Right lung (tissue), 5 donors: ENCODE measurements around the gene ELOVL6. TPM values are rescaled to one million over a fixed set of nuclear protein-coding genes. Genes with fewer than 3 reads are reported as not detected.

Source experiments
- DNase-seq, 2 donors: peaks; one replicate each; pipeline ENCODE4 v3.0.0-alpha.2; 2013
- polyA plus RNA-seq, 5 donors: library from polyadenylated mRNA; unstranded; fragments of 120-200 nt; gene quantifications; one replicate each; pipeline versions ENCODE4 v1.2.1 to v1.2.3, GENCODE V29; 2013; ENCODE audit warnings: inconsistent platforms in 1 of 5, low replicate concordance in 1 of 5; ENCODE audit not compliant: insufficient read length in 5 of 5, insufficient read depth in 1 of 5

ELOVL6 gene
- polyA plus RNA-seq, 5 donors, result 10.1 to 16.6 (median 10.5) TPM

- no peak for DNase-seq
Measured at GRCh38 chr4:110033355-110034025, 164.9 kb downstream of the ELOVL6 start.

DNA sequence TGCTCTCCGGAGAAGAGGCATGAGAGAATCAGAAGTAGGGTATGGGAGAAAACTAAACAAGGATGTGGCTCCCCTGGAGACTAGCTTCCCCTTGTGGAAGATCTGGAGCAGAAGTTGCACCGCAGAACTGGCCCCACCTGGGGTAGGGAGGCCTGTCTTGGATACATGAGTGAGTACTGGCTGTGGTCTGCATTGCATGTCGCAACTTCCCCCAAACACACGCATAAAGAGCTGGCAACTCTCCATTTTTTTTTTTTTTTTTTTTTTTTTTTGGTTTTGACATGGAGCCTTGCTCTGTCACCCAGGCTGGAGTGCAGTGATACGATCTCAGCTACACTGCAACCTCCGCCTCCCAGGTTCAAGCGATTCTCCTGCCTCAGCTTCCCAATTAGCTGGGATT lies 165.8 kb downstream of the ELOVL6 start:
- no peak for DNase-seq

DNA sequence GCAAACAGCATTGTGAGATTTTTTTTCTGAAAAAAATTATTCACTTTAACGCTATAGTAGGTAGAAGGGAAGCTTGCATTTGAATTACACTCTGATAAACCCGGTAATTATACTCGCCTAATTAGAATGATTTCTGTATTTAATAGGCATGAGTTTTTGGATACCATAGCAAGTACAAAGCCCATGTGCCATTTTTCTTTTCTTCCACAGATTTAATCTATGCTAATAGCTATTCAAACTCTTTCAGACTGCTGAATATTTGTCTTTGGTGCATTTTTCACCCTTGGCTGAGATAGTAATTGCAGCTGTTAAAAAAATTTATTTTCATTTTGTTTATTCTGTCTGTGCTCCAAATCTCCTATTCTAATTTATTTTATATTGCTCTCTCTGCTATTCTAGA lies 172.7 kb downstream of the ELOVL6 start:
- DNase-seq, result no peak

DNA sequence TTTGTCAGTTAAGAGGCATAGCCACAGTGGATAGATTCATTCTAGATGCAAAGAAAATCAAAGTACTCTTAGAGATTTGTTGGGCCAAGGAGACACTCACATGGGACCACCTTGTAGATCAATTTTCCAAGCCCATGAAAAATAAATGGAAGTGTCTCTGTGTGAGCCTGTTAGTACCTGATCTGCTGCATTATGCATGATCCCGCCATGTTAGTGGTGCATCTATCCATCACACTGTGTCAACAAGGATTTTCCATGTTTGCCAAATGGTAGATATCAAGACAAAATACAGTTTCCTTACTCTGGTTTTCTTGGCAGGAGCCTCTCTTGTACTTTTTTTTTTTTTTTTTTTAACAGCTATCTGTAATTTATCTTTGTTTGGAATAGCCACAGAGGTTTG lies 173.4 kb downstream of the ELOVL6 start:
- no peak for DNase-seq

DNA sequence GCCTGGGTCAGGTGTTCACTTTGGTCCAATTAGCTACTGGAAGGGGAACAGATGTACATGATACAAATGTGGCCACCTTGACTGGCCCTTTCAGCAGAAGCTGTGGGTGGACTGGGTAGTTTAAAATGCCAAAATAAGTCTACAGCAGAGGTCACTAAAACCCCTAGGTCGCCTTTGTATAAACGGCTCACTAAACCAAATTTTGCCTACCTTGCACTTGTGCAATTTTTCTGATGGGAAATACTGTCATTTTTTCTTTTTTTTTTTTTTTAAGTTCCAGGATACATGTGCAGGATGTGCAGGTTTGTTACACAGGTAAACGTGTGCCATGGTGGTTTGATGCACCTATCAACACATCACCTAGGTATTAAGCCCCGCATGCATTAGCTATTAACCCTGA lies 176.0 kb downstream of the ELOVL6 start:
- no peak for DNase-seq

GRCh38 chr4:110020646-110021443 lies 177.6 kb downstream of the ELOVL6 start:
- no peak for DNase-seq

DNA sequence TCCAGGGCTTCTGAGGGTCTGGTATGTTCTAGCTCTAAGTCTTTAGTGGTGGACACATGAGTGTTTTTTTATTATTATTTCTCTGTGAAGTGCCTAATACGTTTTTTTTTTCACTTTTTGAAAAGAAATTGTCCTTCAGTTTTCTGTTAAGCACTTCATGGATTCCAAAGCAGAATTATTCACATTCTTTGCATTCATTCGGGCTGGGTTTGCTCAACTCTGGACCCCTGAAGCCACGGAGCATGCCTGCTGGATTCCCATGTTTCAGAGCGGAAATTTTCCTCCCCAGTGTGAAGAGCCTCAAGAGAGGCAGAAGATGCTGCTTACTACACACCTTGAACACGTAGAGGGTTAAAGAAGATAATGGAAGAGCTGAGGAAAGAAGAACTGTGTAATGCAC lies 178.3 kb downstream of the ELOVL6 start:
- no peak for DNase-seq

- DNase-seq, result no peak
Measured at GRCh38 chr4:110019153-110019552, 179.3 kb downstream of the ELOVL6 start.

DNA sequence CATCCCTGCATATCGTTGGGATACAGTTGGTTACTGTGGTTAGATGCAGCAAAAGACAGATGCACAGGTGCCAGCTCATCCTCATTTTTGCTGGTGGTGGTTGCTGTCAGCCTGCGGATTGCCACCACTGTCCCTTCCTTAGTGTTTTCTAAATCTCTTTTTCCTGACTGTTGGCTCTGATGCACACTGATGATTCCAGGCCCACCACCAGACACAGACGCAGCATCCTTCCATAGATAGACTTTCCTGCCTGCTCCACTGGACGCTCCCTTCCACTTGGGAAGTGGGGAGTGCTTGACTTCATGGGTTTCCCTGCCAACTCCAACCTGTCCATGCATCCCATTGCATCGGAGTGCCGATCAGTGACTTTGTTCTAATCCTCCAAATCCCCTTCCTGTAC lies 184.2 kb downstream of the ELOVL6 start:
- no peak for DNase-seq

- no peak for DNase-seq
Measured at GRCh38 chr4:110012917-110013316, 185.5 kb downstream of the ELOVL6 start.

DNA sequence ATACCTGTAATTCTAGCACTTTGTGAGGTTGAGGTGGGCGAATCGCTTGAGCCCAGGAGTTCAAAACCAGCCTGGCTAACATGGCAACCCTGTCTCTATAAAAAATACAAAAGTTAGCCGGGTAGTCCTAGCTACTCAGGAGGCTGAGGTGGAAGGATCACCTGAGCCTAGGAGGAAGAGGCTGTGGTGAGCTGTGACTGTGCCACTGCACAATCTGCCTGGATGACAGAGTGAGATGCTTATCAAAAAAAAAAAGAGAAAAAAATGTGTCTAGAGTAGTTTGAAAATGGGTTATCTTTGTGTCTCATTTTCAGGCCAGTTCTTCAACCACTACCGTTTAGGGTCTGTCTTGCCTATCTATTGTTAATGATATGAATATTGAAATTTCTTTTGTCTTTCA lies 187.6 kb downstream of the ELOVL6 start:
- no peak for DNase-seq

- no peak for DNase-seq
Measured at GRCh38 chr4:110009550-110009949, 188.9 kb downstream of the ELOVL6 start.

DNA sequence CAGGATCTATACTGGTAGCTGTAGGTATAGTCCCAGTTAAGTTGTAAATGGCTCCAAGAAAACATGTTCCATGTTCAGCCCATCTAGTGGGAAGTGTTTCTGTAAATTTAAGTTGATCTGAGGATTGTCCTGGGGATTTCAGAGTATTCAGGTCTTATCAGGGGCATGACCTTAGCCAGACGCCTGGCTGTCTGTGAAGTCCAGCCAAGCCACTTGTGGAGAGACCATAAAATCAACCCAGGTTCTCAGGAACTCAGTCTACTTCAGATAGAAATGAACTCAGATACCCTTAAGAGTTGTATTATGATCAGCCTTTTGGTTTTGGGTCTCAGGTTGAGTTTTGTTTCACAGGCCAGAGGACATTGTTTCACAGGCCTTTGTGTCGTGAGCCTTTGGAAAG lies 189.9 kb downstream of the ELOVL6 start:
- no peak for DNase-seq

DNA sequence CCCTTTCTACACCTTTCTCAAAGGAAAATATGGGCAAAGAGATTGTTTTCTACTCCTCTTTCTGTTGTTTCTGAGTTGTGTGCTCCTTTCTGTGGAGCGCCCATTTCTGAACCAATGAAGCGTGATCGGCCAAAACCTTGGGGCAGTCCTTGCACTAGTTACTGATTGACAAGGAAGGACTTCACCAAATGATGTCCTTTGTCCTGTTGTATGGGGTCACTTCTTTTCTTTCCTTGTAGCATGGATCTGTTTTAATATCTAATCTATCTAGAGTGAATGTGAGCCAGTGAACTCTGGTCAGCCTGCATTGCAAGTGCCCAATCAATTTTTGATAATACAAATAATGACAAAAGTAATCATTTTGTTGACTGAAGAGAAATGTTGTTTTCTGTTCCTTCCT lies 191.2 kb downstream of the ELOVL6 start:
- DNase-seq, result no peak

DNA sequence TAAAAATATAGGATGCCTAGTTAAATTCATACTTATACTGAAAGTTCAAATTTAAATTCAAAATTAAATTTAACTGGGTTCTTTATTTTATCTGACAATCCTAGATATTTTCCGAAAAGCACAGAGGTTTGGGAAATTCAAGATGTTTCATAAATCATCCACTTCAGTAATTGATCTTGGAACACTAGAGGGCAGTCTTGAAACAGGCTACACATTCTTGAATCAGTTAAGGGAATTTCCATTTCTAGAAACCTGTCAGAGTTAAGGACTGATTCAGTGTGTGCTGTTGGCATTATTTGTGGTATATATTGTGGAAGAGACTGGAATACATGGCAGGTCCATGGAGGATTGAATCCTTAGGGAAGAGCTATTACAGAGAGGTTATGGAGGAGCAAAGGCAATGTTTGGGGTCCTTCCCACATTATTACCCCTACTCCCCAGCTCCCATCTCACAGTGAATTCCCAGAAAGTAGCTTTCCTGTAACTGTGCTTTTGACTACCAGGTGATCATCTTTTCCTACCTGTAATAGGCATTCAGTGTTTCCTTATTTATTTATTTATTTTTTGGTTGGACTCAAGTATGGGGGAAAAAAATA lies 192.9 kb downstream of the ELOVL6 start:
- DNase-seq, result peak; percentile 31 to 56

- DNase-seq, result no peak
Measured at GRCh38 chr4:110004556-110004955, 193.9 kb downstream of the ELOVL6 start.

- no peak for DNase-seq
Measured at GRCh38 chr4:110003401-110004187, 194.8 kb downstream of the ELOVL6 start.

DNA sequence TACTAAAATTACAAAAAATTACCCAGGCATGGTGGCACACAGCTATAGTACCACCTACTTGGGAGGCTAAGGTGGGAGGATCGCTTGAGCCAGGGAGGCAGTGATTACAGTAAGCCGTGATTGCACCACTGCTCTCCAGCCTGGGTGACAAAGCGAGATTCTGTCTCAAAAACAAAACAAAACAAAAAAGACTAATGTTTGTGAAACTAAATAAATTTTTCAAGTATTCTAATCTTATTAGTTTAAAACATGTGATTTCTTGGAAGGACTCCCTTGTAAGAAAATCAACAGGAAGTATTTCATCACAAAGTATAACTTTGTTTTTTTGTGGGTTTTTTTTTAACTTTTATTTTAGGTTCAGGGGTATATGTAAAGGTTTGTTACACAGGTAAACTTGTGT lies 196.1 kb downstream of the ELOVL6 start:
- DNase-seq, result no peak

- DNase-seq, result no peak
Measured at GRCh38 chr4:109999585-109999912, 198.9 kb downstream of the ELOVL6 start.

- peak; percentile 37 to 40 for DNase-seq
Measured at GRCh38 chr4:109998867-109999584, 199.4 kb downstream of the ELOVL6 start.

DNA sequence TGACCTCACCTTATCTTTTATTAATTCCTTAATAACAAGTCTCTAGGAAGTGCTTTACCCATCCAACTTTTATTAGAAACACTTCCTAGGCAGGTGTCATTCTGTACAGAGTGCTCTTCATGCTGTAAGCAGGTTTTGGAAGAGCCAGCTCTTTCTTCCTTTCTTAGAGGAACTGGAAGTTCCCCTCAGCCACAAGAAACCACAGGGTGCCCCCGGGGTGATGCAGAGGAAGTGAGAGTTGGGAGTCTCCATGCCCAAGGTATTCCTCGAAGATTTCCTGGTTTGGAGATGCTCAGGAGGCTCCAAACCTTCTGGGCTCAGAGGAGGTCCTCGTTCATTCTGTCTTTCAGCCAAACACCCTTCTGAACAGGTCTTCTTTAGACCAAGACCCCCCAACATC lies 201.9 kb downstream of the ELOVL6 start:
- DNase-seq, result no peak
